GM12878 (cell line): ENCODE measurements around the gene KRT79. TPM values are rescaled to one million over a fixed set of nuclear protein-coding genes. Genes with fewer than 3 reads are reported as not detected.

ENCODE experiments used
- ATF7 ChIP-seq: fragments of 450-650 bp; IDR thresholded peaks from 2 replicates; pipeline ENCODE4 v1.6.1; 2016; ENCODE audit warnings: low read depth, mild to moderate bottlenecking
- IKZF2 ChIP-seq, 2 experiments: fragments of 450-650 bp; IDR thresholded peaks; 2 replicates each; pipeline ENCODE4 v1.6.1; 2017; ENCODE audit warnings: mild to moderate bottlenecking in 2 of 2, moderate library complexity in 2 of 2
- JUND ChIP-seq: IDR thresholded peaks from 2 replicates; pipeline ENCODE4 v1.6.1; 2012; ENCODE audit warnings: low read depth, mild to moderate bottlenecking, low read length, improper control_type of control experiment, moderate library complexity
- KDM1A ChIP-seq: fragments of 200-600 bp; sonication (generic); IDR thresholded peaks from 2 replicates; pipeline ENCODE4 v1.6.1; 2016; ENCODE audit warnings: borderline replicate concordance
- PAX8 ChIP-seq: fragments of 450-650 bp; IDR thresholded peaks from 2 replicates; pipeline ENCODE4 v1.6.1; 2017; ENCODE audit warnings: mild to moderate bottlenecking, moderate library complexity
- RUNX3 ChIP-seq: IDR thresholded peaks from 2 replicates; pipeline ENCODE4 v1.6.1; 2012; ENCODE audit warnings: low read length, inconsistent platforms
- SMARCA5 ChIP-seq: fragments of 450-650 bp; IDR thresholded peaks from 2 replicates; pipeline ENCODE4 v1.6.1; 2017; ENCODE audit warnings: mild to moderate bottlenecking
- YY1 ChIP-seq: IDR thresholded peaks from 2 replicates; pipeline ENCODE4 v1.6.1; 2011; ENCODE audit warnings: low read depth, mild to moderate bottlenecking, low read length
- ZBED1 ChIP-seq: IDR thresholded peaks from 2 replicates; pipeline ENCODE4 v1.6.1; 2016; ENCODE audit warnings: borderline replicate concordance
- polyA plus RNA-seq, 11 experiments: library from polyadenylated mRNA; depleted of rRNA in 4 of 11; unstranded in 6 of 11; stranded (reverse) in 5 of 11; fragments of >200 nt; fragmentation: Nextera tagmentation in 4 of 11; fragmentation: Illumina TruSeq in 1 of 11; extraction: Ambion mirVana in 4 of 11; extraction: Trizol in 1 of 11; gene quantifications; 1 replicate in 1 of 11; 2 replicates in 10 of 11; pipeline versions ENCODE4 v1.2.1 to v1.2.3, GENCODE V29; 2011 to 2016; ENCODE audit warnings: inconsistent platforms in 2 of 11, missing spikeins in 2 of 11, low read depth in 1 of 11
- total RNA-seq, 4 experiments: library from RNA; depleted of rRNA in 3 of 4; stranded (reverse); fragments of >200 nt in 3 of 4; fragmentation: Illumina TruSeq in 1 of 4; extraction: Trizol in 1 of 4; gene quantifications; 2 replicates each; pipeline versions ENCODE4 v1.2.1 to v1.2.3, GENCODE V29; 2013 to 2021
- TF ChIP-seq, protein P1 (sequence below): IDR thresholded peaks from 2 replicates; pipeline ENCODE4 v1.6.1; 2012; ENCODE audit warnings: improper control_type of control experiment, low read depth, low read length; ENCODE audit not compliant: insufficient replicate concordance
- TF ChIP-seq, protein P2 (sequence below): fragments of 450-650 bp; IDR thresholded peaks from 2 replicates; pipeline ENCODE4 v1.6.1; 2017; ENCODE audit warnings: borderline replicate concordance
- TF ChIP-seq, protein P3 (sequence below): fragments of 450-650 bp; formaldehyde crosslinking; IDR thresholded peaks from 2 replicates; pipeline ENCODE4 v1.4.0; 2020; ENCODE audit warnings: mild to moderate bottlenecking, moderate library complexity
- TF ChIP-seq, protein P4 (sequence below): IDR thresholded peaks from 2 replicates; pipeline ENCODE4 v1.6.1; 2012; ENCODE audit warnings: low read length, inconsistent platforms
- TF ChIP-seq, protein P5 (sequence below): fragments of 450-650 bp; formaldehyde crosslinking; IDR thresholded peaks from 2 replicates; pipeline ENCODE4 v1.5.0; 2022; ENCODE audit warnings: mild to moderate bottlenecking, missing genetic modification characterization

The KRT79 gene
- total and polyA plus RNA-seq, 10 of the 15 experiments (the other 5 are each of a cell fraction or from before 2014, with no cell fraction given) = 0.03 to 0.09 (median 0.07) TPM; not detected in 7

DNA sequence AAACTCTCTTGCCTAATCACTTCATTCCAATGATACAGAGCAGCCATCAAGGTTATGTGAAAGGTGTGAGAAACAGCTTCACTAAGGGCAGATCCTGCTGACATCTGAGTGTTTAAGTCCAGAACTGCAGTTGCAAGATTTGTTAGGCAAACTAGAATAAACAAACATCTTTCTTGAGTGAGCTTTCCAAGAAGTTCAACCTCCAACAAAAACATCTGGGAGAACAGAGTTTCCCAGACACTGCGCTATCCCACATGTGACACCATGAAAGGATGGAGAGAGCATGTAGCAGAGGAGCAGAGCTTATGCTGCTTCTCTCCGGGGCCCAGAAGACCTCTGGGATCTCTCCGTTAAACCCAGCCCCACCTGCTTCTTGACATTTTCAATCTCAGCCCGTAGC, 62.6 kb downstream of the KRT79 start (continued):
- TF ChIP-seq, protein P1, sequence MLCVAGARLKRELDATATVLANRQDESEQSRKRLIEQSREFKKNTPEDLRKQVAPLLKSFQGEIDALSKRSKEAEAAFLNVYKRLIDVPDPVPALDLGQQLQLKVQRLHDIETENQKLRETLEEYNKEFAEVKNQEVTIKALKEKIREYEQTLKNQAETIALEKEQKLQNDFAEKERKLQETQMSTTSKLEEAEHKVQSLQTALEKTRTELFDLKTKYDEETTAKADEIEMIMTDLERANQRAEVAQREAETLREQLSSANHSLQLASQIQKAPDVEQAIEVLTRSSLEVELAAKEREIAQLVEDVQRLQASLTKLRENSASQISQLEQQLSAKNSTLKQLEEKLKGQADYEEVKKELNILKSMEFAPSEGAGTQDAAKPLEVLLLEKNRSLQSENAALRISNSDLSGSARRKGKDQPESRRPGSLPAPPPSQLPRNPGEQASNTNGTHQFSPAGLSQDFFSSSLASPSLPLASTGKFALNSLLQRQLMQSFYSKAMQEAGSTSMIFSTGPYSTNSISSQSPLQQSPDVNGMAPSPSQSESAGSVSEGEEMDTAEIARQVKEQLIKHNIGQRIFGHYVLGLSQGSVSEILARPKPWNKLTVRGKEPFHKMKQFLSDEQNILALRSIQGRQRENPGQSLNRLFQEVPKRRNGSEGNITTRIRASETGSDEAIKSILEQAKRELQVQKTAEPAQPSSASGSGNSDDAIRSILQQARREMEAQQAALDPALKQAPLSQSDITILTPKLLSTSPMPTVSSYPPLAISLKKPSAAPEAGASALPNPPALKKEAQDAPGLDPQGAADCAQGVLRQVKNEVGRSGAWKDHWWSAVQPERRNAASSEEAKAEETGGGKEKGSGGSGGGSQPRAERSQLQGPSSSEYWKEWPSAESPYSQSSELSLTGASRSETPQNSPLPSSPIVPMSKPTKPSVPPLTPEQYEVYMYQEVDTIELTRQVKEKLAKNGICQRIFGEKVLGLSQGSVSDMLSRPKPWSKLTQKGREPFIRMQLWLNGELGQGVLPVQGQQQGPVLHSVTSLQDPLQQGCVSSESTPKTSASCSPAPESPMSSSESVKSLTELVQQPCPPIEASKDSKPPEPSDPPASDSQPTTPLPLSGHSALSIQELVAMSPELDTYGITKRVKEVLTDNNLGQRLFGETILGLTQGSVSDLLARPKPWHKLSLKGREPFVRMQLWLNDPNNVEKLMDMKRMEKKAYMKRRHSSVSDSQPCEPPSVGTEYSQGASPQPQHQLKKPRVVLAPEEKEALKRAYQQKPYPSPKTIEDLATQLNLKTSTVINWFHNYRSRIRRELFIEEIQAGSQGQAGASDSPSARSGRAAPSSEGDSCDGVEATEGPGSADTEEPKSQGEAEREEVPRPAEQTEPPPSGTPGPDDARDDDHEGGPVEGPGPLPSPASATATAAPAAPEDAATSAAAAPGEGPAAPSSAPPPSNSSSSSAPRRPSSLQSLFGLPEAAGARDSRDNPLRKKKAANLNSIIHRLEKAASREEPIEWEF = no peak
- TF ChIP-seq RUNX3 = no peak
- TF ChIP-seq JUND = no peak
- TF ChIP-seq, protein P2, sequence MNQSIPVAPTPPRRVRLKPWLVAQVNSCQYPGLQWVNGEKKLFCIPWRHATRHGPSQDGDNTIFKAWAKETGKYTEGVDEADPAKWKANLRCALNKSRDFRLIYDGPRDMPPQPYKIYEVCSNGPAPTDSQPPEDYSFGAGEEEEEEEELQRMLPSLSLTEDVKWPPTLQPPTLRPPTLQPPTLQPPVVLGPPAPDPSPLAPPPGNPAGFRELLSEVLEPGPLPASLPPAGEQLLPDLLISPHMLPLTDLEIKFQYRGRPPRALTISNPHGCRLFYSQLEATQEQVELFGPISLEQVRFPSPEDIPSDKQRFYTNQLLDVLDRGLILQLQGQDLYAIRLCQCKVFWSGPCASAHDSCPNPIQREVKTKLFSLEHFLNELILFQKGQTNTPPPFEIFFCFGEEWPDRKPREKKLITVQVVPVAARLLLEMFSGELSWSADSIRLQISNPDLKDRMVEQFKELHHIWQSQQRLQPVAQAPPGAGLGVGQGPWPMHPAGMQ = no peak
- TF ChIP-seq YY1 = no peak
- TF ChIP-seq, protein P3, sequence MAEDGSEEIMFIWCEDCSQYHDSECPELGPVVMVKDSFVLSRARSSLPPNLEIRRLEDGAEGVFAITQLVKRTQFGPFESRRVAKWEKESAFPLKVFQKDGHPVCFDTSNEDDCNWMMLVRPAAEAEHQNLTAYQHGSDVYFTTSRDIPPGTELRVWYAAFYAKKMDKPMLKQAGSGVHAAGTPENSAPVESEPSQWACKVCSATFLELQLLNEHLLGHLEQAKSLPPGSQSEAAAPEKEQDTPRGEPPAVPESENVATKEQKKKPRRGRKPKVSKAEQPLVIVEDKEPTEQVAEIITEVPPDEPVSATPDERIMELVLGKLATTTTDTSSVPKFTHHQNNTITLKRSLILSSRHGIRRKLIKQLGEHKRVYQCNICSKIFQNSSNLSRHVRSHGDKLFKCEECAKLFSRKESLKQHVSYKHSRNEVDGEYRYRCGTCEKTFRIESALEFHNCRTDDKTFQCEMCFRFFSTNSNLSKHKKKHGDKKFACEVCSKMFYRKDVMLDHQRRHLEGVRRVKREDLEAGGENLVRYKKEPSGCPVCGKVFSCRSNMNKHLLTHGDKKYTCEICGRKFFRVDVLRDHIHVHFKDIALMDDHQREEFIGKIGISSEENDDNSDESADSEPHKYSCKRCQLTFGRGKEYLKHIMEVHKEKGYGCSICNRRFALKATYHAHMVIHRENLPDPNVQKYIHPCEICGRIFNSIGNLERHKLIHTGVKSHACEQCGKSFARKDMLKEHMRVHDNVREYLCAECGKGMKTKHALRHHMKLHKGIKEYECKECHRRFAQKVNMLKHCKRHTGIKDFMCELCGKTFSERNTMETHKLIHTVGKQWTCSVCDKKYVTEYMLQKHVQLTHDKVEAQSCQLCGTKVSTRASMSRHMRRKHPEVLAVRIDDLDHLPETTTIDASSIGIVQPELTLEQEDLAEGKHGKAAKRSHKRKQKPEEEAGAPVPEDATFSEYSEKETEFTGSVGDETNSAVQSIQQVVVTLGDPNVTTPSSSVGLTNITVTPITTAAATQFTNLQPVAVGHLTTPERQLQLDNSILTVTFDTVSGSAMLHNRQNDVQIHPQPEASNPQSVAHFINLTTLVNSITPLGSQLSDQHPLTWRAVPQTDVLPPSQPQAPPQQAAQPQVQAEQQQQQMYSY (CRISPR knock-in tag) = no peak
- no peak for TF ChIP-seq SMARCA5
- no peak for TF ChIP-seq ZBED1
- no peak for TF ChIP-seq PAX8
- TF ChIP-seq, protein P4, sequence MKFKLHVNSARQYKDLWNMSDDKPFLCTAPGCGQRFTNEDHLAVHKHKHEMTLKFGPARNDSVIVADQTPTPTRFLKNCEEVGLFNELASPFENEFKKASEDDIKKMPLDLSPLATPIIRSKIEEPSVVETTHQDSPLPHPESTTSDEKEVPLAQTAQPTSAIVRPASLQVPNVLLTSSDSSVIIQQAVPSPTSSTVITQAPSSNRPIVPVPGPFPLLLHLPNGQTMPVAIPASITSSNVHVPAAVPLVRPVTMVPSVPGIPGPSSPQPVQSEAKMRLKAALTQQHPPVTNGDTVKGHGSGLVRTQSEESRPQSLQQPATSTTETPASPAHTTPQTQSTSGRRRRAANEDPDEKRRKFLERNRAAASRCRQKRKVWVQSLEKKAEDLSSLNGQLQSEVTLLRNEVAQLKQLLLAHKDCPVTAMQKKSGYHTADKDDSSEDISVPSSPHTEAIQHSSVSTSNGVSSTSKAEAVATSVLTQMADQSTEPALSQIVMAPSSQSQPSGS = no peak
- no peak for TF ChIP-seq IKZF2 (IDR thresholded peaks at IDR 0.05)
- TF ChIP-seq ATF7 = no peak
- TF ChIP-seq, protein P5, sequence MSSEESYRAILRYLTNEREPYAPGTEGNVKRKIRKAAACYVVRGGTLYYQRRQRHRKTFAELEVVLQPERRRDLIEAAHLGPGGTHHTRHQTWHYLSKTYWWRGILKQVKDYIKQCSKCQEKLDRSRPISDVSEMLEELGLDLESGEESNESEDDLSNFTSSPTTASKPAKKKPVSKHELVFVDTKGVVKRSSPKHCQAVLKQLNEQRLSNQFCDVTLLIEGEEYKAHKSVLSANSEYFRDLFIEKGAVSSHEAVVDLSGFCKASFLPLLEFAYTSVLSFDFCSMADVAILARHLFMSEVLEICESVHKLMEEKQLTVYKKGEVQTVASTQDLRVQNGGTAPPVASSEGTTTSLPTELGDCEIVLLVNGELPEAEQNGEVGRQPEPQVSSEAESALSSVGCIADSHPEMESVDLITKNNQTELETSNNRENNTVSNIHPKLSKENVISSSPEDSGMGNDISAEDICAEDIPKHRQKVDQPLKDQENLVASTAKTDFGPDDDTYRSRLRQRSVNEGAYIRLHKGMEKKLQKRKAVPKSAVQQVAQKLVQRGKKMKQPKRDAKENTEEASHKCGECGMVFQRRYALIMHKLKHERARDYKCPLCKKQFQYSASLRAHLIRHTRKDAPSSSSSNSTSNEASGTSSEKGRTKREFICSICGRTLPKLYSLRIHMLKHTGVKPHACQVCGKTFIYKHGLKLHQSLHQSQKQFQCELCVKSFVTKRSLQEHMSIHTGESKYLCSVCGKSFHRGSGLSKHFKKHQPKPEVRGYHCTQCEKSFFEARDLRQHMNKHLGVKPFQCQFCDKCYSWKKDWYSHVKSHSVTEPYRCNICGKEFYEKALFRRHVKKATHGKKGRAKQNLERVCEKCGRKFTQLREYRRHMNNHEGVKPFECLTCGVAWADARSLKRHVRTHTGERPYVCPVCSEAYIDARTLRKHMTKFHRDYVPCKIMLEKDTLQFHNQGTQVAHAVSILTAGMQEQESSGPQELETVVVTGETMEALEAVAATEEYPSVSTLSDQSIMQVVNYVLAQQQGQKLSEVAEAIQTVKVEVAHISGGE (CRISPR knock-in tag) = no peak
- TF ChIP-seq KDM1A = no peak
